Osteocyte (in vitro differentiated cells): ENCODE measurements around the gene NELFCD. TPM values are rescaled to one million over a fixed set of nuclear protein-coding genes. Genes with fewer than 3 reads are reported as not detected.
"Not testable (repeated sequence)": the region's sequence is repeated elsewhere in the genome, so short reads cannot be mapped to it uniquely, and the experiment has no call there.

Source experiments
- DNase-seq: peaks from one replicate; pipeline ENCODE4 v3.0.0; 2021; ENCODE audit warnings: mixed read lengths; ENCODE audit not compliant: unreplicated experiment; ENCODE audit errors: extremely low spot score
- H3K27ac Mint-ChIP-seq: one replicate; pipeline ENCODE4 v1.8.0; 2021; ENCODE audit warnings: mild to moderate bottlenecking, mixed read lengths; ENCODE audit not compliant: unreplicated experiment
- H3K27me3 Mint-ChIP-seq: one replicate; pipeline ENCODE4 v1.8.0; 2021; ENCODE audit warnings: mixed read lengths; ENCODE audit not compliant: unreplicated experiment
- H3K36me3 Mint-ChIP-seq: one replicate; pipeline ENCODE4 v1.8.0; 2021; ENCODE audit warnings: mixed read lengths; ENCODE audit not compliant: unreplicated experiment
- H3K4me1 Mint-ChIP-seq: one replicate; pipeline ENCODE4 v1.8.0; 2021; ENCODE audit warnings: mixed read lengths; ENCODE audit not compliant: unreplicated experiment
- H3K4me3 Mint-ChIP-seq: one replicate; pipeline ENCODE4 v1.8.0; 2021; ENCODE audit warnings: mild to moderate bottlenecking, moderate library complexity, mixed read lengths; ENCODE audit not compliant: unreplicated experiment
- H3K9me3 Mint-ChIP-seq: one replicate; pipeline ENCODE4 v1.8.0; 2021; ENCODE audit warnings: mixed read lengths; ENCODE audit not compliant: unreplicated experiment
- total RNA-seq: library from RNA; stranded (reverse); gene quantifications from 2 replicates; pipeline ENCODE4 v1.2.1, GENCODE V29; 2021
- TF ChIP-seq, protein P1 (sequence below): fragments of 200-600 bp; sonication (generic); IDR thresholded peaks from 2 replicates; pipeline ENCODE4 v1.5.0; 2021; ENCODE audit warnings: antibody characterized with exemption, mild to moderate bottlenecking, moderate library complexity

NELFCD gene
- total RNA-seq, 1 donor from 2014 or later, result 60.9 TPM

DNA sequence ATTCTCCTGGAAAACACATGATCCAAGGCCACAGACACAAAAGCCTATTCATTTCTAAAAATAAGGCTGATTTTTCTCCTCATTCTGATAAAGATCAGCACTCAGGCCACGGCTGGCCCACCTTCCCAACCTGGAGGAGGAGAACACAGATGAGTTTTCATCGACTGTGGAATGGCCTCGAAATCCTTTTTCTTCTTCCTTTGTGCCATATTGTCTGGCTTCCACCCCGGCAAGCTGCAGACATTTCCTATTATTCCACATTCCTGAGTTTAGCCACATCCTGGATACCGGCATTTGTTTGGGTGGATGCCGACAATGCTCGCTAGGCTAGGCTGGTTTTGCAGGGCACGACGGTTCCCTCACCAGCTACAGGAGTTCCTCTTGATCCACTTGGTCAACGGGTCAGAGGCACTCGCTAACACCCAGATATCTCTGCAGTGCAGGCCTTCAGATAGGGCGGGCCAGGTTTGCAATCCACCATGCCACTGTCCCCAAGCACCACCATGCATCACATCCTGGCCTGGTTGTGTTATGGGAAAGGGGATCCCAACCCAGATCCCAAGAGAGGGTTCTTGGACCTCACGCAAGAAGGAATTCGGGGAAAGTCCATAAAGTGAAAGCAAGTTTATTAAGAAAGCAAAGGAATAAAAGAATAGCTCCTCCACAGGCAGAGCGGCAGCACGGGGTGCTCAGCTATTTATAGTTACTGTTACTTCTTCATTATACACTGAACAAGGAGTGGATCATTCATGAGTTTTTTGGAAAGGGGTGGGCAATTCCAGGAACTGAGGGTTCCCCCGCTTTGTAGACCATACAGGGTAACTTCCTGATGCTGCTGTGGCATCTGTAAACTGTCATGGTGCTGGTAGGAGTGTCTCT lies 30.2 kb downstream of the NELFCD start:
- H3K27ac Mint-ChIP-seq, result peak overlapping the region; percentile 98

DNA sequence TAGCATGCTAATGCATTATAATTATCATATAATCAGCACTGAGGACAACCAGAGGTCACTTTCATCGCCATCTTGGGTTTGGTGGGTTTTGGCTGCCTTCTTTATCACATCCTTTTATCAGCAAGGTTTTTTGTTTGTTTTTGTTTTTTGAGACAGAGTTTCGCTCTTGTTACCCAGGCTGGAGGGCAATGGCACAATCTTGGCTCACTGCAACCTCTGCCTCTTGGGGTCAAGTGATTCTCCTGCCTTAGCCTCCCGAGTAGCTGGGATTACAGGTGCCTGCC lies 30.8 kb downstream of the NELFCD start:
- H3K36me3 Mint-ChIP-seq, H3K27me3 Mint-ChIP-seq, DNase-seq, H3K4me3 Mint-ChIP-seq, H3K9me3 Mint-ChIP-seq: not testable (repeated sequence)
- peaks cover 40% of the 10 kb centered on the region for H3K4me1 Mint-ChIP-seq
- peak overlapping the region; percentile 98 for H3K27ac Mint-ChIP-seq

More for the DNA sequence above, 30.2 kb downstream of the NELFCD start:
- no peaks in the 10 kb centered on the region for H3K36me3 Mint-ChIP-seq
- no peaks in the 10 kb centered on the region for H3K9me3 Mint-ChIP-seq
- peak overlapping the region; percentile 44 for H3K4me3 Mint-ChIP-seq
- no peaks in the 10 kb centered on the region for H3K27me3 Mint-ChIP-seq
- H3K4me1 Mint-ChIP-seq, result peaks cover 38% of the 10 kb centered on the region
- peak; percentile 83 for DNase-seq
- TF ChIP-seq, protein P1, sequence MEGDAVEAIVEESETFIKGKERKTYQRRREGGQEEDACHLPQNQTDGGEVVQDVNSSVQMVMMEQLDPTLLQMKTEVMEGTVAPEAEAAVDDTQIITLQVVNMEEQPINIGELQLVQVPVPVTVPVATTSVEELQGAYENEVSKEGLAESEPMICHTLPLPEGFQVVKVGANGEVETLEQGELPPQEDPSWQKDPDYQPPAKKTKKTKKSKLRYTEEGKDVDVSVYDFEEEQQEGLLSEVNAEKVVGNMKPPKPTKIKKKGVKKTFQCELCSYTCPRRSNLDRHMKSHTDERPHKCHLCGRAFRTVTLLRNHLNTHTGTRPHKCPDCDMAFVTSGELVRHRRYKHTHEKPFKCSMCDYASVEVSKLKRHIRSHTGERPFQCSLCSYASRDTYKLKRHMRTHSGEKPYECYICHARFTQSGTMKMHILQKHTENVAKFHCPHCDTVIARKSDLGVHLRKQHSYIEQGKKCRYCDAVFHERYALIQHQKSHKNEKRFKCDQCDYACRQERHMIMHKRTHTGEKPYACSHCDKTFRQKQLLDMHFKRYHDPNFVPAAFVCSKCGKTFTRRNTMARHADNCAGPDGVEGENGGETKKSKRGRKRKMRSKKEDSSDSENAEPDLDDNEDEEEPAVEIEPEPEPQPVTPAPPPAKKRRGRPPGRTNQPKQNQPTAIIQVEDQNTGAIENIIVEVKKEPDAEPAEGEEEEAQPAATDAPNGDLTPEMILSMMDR, result no peak

DNA sequence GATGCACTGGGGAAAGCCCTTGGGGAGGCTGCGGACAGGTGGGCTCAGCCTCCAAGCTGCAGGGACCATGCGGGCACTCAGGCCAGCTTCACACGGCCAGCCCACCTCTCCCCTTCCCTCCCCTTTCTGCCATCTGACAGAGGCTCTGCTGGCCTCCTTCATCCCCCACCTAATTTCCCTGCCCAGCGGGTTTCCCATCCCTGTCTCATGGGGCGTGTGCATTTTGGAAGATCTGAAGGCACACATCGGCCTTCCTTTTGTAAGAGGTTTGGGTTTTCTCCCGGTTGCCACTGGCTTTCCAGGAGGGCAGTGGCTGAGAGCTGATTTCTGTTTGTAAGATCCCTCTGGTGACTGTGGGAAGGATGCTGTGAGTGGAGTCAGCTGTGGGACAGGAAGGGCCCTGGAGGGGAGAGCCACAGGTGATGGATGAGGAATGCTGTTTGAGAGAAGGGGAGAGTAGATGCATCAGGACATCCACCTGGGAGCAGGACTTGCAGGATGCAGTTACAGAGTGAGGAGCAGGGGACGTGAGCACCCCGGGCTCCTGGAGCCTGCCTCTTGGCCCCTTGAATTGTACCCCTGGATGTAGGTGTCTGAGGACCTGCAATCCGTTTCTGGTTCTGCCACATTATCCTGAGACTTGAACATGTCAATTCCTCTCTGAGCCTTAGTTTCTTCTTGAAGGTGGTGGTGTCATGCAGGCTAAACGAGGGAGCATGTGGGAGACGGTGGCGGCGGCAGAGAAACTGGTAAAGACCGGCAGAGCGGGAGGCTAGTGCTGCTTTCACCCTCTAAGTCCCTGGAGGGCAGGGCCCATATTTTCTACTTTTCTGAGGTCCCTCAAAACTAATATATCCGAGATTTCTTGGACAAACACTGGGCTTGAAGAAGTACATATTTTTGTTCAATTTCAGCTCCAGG lies 32.2 kb downstream of the NELFCD start:
- peak overlapping the region; percentile 98 for H3K27ac Mint-ChIP-seq
- no peak overlapping the region for H3K4me3 Mint-ChIP-seq
- peaks cover 42% of the 10 kb centered on the region for H3K4me1 Mint-ChIP-seq
- no peaks in the 10 kb centered on the region for H3K9me3 Mint-ChIP-seq
- H3K27me3 Mint-ChIP-seq, result no peaks in the 10 kb centered on the region
- H3K36me3 Mint-ChIP-seq, result no peaks in the 10 kb centered on the region
- TF ChIP-seq, protein P1, result no peak
- DNase-seq, result peak; percentile 51

DNA sequence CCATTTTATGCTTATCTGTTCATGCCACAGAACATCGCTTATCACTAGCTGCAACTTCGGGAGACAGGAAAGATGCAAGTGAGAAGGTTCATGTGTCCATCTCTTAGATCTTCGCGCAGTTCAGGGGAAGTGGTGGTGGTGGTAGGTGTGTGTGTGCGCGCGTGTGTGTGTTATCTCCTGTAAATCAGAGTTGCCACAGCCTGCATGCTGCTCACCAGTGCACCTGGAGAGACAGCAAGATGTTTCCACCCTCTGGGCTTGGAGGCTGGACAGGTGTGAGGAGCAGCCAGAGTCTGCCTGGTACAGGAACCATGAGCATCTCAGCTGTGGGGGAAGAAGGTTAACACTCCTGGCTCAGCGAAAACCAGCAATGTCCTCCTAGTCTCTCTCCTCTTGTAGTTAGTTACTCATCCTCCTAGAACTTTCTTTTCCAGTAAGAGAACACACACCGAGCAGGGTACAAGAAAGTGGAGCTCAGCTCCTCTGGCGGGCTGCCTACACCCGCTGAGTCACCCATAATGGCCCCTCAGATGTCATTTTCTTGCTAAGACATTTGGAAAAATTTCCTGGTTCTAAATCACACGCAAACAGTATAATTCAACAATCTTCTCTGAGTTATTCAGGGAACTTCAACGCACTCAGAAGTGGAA lies 33.0 kb downstream of the NELFCD start:
- peak; percentile 42 for DNase-seq

More for the DNA sequence above, 33.0 kb downstream of the NELFCD start:
- Mint-ChIP-seq H3K27ac (peak overlapping the region; percentile 78), H3K27me3 (no peaks in the 10 kb centered on the region), H3K4me3 (no peak overlapping the region), H3K4me1 (peaks cover 42% of the 10 kb centered on the region), H3K36me3 (no peaks in the 10 kb centered on the region), H3K9me3 (no peaks in the 10 kb centered on the region)
- TF ChIP-seq, protein P1, result no peak
